BLaER1 (cell line): ENCODE results near the gene NDE1.
"Not testable (repeated sequence)": the region's sequence is repeated elsewhere in the genome, so short reads cannot be mapped to it uniquely, and the experiment has no call there.

ENCODE experiments used
- H3K27ac ChIP-seq: shearing (Covaris generic); formaldehyde crosslinking; 2 replicates; pipeline ENCODE4 v1.8.1; 2022
- H3K27me3 ChIP-seq: shearing (Covaris generic); formaldehyde crosslinking; 2 replicates; pipeline ENCODE4 v1.8.1; 2022
- H3K36me3 ChIP-seq: shearing (Covaris generic); formaldehyde crosslinking; 2 replicates; pipeline ENCODE4 v1.8.1; 2022
- H3K4me1 ChIP-seq: shearing (Covaris generic); formaldehyde crosslinking; 2 replicates; pipeline ENCODE4 v1.8.1; 2022
- H3K4me2 ChIP-seq: shearing (Covaris generic); formaldehyde crosslinking; 2 replicates; pipeline ENCODE4 v1.8.1; 2022
- H3K4me3 ChIP-seq: shearing (Covaris generic); formaldehyde crosslinking; 2 replicates; pipeline ENCODE4 v1.8.1; 2022
- H3K9ac ChIP-seq: shearing (Covaris generic); formaldehyde crosslinking; 2 replicates; pipeline ENCODE4 v1.8.1; 2022
- H3K9me3 ChIP-seq: shearing (Covaris generic); formaldehyde crosslinking; 2 replicates; pipeline ENCODE4 v1.8.1; 2022
- H4K20me1 ChIP-seq: shearing (Covaris generic); formaldehyde crosslinking; 2 replicates; pipeline ENCODE4 v1.8.1; 2022
- Cebpa-rat ChIP-seq: shearing (Covaris generic); IDR thresholded peaks from 2 replicates; pipeline ENCODE4 v1.8.1; 2022

The NDE1 gene

DNA sequence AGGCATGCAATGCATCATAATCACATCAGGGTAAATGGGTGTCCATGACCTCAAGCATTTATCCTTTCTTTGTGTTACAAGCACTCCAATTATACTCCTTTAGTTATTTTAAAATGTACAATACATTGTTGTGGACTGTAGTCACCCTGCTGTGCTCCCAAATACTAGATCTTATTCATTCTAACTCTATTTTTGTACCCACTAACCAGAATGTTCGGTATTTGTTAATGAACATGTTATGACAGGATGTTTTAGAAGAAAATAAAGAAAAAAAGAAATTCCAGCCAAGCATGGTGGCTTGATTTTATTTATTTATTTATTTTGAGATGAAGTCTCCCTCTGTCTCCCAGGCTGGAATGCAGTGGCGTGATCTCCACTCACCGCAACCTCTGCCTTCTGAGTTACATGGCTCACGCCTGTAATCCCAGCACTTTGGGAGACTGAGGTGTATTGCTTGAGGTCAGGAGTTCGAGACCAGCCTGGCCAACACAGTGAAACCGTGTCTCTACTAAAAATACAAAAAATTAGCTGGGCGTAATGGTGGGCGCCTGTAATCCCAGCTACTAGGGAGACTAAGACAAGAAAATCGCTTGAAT is 1.8 kb upstream of the NDE1 start:
- no peak overlapping the region for H3K4me2 ChIP-seq
- no peak overlapping the region for H3K9ac ChIP-seq
- H3K9me3 ChIP-seq = no peaks in the 10 kb centered on the region
- H3K27ac ChIP-seq = no peak overlapping the region
- TF ChIP-seq Cebpa-rat = no peak
- no peaks in the 10 kb centered on the region for H3K27me3 ChIP-seq
- H4K20me1 ChIP-seq = peaks cover 27% of the 10 kb centered on the region
- H3K4me3 ChIP-seq = no peak overlapping the region
- peaks cover 14% of the 10 kb centered on the region for H3K36me3 ChIP-seq
- H3K4me1 ChIP-seq = peaks cover 49% of the 10 kb centered on the region

GRCh38 chr16:15649311-15649710 is 734 bp upstream of the NDE1 start:
- H3K9me3 ChIP-seq, H3K27me3 ChIP-seq, H3K27ac ChIP-seq: not testable (repeated sequence)
- H3K36me3 ChIP-seq = peaks cover 22% of the 10 kb centered on the region
- H4K20me1 ChIP-seq = peaks cover 38% of the 10 kb centered on the region
- peak overlapping the region; percentile 94 for H3K4me2 ChIP-seq
- H3K4me1 ChIP-seq = peaks cover 41% of the 10 kb centered on the region
- H3K9ac ChIP-seq = peak overlapping the region; percentile 92; the same call in 1 of the 2 replicates
- peak overlapping the region; percentile 99 for H3K4me3 ChIP-seq

DNA sequence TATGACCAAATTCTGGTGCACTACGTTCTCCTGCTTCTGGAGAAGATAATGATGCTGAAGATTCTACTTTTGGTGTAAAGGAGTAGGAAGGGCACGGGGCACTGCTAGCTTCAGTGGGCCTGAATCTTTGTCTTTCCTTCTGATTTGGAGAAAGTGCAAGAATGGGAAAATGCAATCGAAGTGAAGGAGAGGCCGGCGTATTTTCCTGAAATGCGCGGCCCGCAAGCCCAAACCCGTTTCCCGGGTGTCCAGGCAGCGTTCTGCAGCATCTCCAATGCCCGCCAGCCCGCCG is 372 bp upstream of the NDE1 start:
- Histone ChIP-seq H3K9ac (peak overlapping the region; percentile 92), H3K4me3 (peak overlapping the region; percentile 99), H3K9me3 (no peaks in the 10 kb centered on the region), H3K4me2 (peak overlapping the region; percentile 94), H3K4me1 (peaks cover 38% of the 10 kb centered on the region), H3K27ac (peak overlapping the region; percentile 88; the same call in 1 of the 2 replicates), H3K27me3 (no peaks in the 10 kb centered on the region), H4K20me1 (peaks cover 41% of the 10 kb centered on the region), H3K36me3 (peaks cover 26% of the 10 kb centered on the region)
- no peak for TF ChIP-seq Cebpa-rat

DNA sequence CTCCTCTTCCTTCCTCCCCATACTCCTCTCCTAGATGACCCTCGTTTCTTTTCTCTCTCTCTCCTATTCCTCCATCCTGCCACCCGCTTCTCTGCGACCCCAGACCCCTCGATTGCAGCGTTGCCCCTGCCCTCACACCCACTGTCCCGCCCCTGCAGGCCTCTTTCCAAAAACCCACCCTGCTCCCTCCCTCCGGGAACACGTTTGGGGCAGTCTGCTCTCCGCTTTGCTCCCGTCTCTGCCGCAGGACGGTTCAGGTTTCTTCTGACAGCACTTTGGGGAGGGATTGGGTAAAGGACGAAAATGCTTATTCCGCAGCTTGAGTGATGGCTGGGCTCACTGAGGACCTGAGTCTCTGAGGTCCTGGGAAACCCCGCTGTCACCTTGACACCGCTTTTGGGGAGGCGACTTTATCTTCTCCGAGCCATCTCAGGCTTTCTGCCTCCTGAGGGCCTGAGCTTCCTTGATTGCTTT is 690 bp downstream of the NDE1 start:
- peak overlapping the region; percentile 88 for H3K27ac ChIP-seq
- peaks cover 49% of the 10 kb centered on the region for H4K20me1 ChIP-seq
- no peak for TF ChIP-seq Cebpa-rat
- no peaks in the 10 kb centered on the region for H3K9me3 ChIP-seq
- peak overlapping the region; percentile 94 for H3K4me2 ChIP-seq
- H3K9ac ChIP-seq = peak overlapping the region; percentile 92
- peaks cover 32% of the 10 kb centered on the region for H3K36me3 ChIP-seq
- peak overlapping the region; percentile 99 for H3K4me3 ChIP-seq
- no peaks in the 10 kb centered on the region for H3K27me3 ChIP-seq
- peaks cover 32% of the 10 kb centered on the region for H3K4me1 ChIP-seq

GRCh38 chr16:15652293-15653001 is 2.4 kb downstream of the NDE1 start:
- H3K4me3 ChIP-seq = no peak overlapping the region
- peak overlapping the region; percentile 94 for H3K4me2 ChIP-seq
- H3K27ac ChIP-seq = no peak overlapping the region
- peaks cover 63% of the 10 kb centered on the region for H4K20me1 ChIP-seq
- H3K4me1 ChIP-seq = peaks cover 32% of the 10 kb centered on the region
- peaks cover 45% of the 10 kb centered on the region for H3K36me3 ChIP-seq
- H3K9me3 ChIP-seq = no peaks in the 10 kb centered on the region
- TF ChIP-seq Cebpa-rat = no peak
- H3K9ac ChIP-seq = no peak overlapping the region
- no peaks in the 10 kb centered on the region for H3K27me3 ChIP-seq

DNA sequence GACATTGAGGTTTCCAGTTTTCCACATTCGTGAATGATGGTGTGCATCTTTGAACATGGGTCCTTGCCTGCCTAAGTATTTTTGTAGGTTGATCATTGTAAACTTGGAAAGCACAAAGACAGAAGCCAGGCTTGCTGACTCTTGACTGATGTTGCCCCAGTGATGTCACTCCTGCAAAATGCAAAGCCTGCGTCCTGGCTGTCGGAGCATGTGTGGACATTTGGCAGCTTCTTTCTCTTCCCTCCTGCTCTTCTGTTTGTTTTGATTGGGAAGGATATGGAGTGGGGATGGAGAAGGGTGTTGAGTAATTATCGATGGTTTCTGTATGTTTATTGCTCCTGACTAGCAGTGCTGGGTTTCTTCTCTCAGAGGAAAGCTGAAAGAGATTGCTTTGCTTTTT is 3.2 kb downstream of the NDE1 start:
- no peak overlapping the region for H3K4me3 ChIP-seq
- H3K27ac ChIP-seq = no peak overlapping the region
- 0 out of 2 replicates have a peak overlapping the region, but pooled peaks have one; percentile 12 for H3K4me2 ChIP-seq
- no peak overlapping the region for H3K9ac ChIP-seq
- peaks cover 71% of the 10 kb centered on the region for H4K20me1 ChIP-seq
- no peaks in the 10 kb centered on the region for H3K9me3 ChIP-seq
- H3K36me3 ChIP-seq = peaks cover 47% of the 10 kb centered on the region
- TF ChIP-seq Cebpa-rat = no peak
- peaks cover 34% of the 10 kb centered on the region for H3K4me1 ChIP-seq
- no peaks in the 10 kb centered on the region for H3K27me3 ChIP-seq

DNA sequence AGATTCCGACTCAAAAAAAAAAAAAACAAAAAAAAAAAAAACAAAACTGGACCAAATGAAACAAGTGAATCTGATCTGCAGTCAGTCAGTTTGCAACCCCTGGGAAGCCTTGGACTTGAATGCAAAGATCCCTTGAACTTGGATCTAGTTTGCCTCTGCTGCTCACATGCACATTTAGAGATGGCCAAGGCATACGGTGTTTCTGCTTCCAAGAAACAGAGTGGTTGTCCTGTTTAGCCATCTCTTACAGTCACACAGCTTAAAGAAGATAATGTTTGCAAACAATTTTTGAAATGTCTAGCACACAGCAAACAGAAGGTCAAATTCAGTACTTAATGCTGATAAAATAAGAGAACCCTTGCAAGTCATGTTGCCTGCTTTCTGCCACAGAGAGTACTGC is 4.5 kb downstream of the NDE1 start:
- Histone ChIP-seq H3K9me3 (no peaks in the 10 kb centered on the region), H3K4me3 (no peak overlapping the region), H3K27ac (no peak overlapping the region), H3K4me2 (no peak overlapping the region), H3K27me3 (no peaks in the 10 kb centered on the region), H4K20me1 (peaks cover 84% of the 10 kb centered on the region), H3K4me1 (peaks cover 43% of the 10 kb centered on the region), H3K36me3 (peaks cover 47% of the 10 kb centered on the region), H3K9ac (no peak overlapping the region)
- TF ChIP-seq Cebpa-rat = no peak

DNA sequence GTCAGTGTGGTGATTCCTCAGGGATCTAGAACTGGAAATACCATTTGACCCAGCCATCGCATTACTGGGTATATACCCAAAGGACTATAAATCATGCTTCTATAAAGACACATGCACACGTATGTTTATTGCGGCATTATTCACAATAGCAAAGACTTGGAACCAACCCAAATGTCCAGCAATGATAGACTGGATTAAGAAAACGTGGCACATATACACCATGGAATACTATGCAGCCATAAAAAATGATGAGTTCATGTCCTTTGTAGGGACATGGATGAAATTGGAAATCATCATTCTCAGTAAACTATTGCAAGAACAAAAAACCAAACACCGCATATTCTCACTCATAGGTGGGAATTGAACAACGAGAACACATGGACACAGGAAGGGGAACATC is 5.5 kb downstream of the NDE1 start:
- H3K9me3 ChIP-seq, H3K9ac ChIP-seq, H3K4me3 ChIP-seq, H3K27me3 ChIP-seq, H3K27ac ChIP-seq, H3K4me2 ChIP-seq: not testable (repeated sequence)
- Histone ChIP-seq H3K4me1 (peaks cover 47% of the 10 kb centered on the region), H3K36me3 (peaks cover 54% of the 10 kb centered on the region), H4K20me1 (peaks cover 94% of the 10 kb centered on the region)

GRCh38 chr16:15658149-15658548 is 8.1 kb downstream of the NDE1 start:
- H3K4me3 ChIP-seq = no peak overlapping the region
- peaks cover 25% of the 10 kb centered on the region for H3K4me1 ChIP-seq
- peaks cover 94% of the 10 kb centered on the region for H4K20me1 ChIP-seq
- 0 out of 2 replicates have a peak overlapping the region, but pooled peaks have one; percentile 40 for H3K4me2 ChIP-seq
- no peak overlapping the region for H3K27ac ChIP-seq
- peaks cover 66% of the 10 kb centered on the region for H3K36me3 ChIP-seq
- TF ChIP-seq Cebpa-rat = no peak
- H3K9me3 ChIP-seq = no peaks in the 10 kb centered on the region
- no peak overlapping the region for H3K9ac ChIP-seq
- H3K27me3 ChIP-seq = no peaks in the 10 kb centered on the region

DNA sequence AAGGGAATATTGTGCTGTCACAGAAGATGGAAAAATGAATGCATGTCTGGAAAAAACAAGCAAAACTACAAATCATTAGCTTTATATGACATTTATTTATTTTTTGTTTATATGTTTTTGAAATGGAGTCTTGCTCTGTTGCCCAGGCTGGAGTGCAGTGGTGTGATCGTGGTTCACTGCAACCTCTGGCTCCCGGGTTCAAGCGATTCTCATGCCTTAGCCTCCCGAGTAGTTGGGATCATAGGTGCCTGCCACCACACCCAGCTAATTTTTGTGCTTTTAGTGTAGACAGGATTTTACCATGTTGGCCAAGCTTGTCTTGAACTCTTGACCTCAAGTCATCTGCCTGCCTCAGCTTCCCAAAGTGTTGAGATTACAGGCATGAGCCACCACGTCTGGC is 8.5 kb downstream of the NDE1 start:
- no peak for TF ChIP-seq Cebpa-rat
- Histone ChIP-seq H3K36me3 (peaks cover 68% of the 10 kb centered on the region), H3K4me3 (no peak overlapping the region), H3K9me3 (no peaks in the 10 kb centered on the region), H3K4me2 (peak overlapping the region; percentile 40), H4K20me1 (peaks cover 94% of the 10 kb centered on the region), H3K4me1 (peaks cover 23% of the 10 kb centered on the region), H3K27me3 (no peaks in the 10 kb centered on the region), H3K9ac (no peak overlapping the region), H3K27ac (no peak overlapping the region)
